ENCODE data around the gene VPS33A.

- TF ChIP-seq CTCF (IDR thresholded peaks at IDR 0.05), result no peak
- no peak for TF ChIP-seq POLR2AphosphoS5 (IDR thresholded peaks at IDR 0.05)
Observed at GRCh38 chr12:122308811-122309210, 42.5 kb upstream of the VPS33A start.
